Fibroblast of pulmonary artery (primary cell): ENCODE measurements around the gene SENP1.

Source experiments
- DNase-seq: peaks from one replicate; pipeline ENCODE4 v3.0.0-alpha.2; 2010; ENCODE audit warnings: low read depth
- H3K4me3 ChIP-seq: replicated peaks from 2 replicates; pipeline ENCODE4 v1.5.1; 2011; ENCODE audit warnings: low read depth, mild to moderate bottlenecking, control low read depth, low read length, moderate library complexity
- TF ChIP-seq, protein P1 (sequence below): IDR thresholded peaks from 2 replicates; pipeline ENCODE4 v1.5.1; 2011; ENCODE audit warnings: mild to moderate bottlenecking, control low read depth, low read length, inconsistent platforms; ENCODE audit errors: missing control alignments

The SENP1 gene

DNA sequence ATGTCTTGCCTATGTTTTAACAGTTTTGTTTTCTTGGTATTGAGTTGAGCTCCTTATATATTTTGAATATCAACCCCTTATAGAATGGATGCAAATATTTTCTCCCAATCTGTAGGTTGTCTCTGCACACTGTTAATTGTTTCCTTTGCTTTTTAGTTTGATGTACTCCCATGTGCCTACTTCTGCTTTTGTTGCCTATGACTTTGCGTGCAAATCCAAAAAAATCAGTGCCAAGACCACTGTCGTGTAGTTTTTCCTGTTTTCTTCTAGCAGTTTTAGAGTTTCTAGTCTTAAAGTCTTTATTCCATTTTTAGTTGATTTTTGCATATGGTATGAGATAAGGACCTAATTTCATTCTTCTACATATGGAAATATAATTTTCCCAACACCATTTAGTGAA, 28.8 kb downstream of the SENP1 start:
- no peak for DNase-seq
- TF ChIP-seq, protein P1, sequence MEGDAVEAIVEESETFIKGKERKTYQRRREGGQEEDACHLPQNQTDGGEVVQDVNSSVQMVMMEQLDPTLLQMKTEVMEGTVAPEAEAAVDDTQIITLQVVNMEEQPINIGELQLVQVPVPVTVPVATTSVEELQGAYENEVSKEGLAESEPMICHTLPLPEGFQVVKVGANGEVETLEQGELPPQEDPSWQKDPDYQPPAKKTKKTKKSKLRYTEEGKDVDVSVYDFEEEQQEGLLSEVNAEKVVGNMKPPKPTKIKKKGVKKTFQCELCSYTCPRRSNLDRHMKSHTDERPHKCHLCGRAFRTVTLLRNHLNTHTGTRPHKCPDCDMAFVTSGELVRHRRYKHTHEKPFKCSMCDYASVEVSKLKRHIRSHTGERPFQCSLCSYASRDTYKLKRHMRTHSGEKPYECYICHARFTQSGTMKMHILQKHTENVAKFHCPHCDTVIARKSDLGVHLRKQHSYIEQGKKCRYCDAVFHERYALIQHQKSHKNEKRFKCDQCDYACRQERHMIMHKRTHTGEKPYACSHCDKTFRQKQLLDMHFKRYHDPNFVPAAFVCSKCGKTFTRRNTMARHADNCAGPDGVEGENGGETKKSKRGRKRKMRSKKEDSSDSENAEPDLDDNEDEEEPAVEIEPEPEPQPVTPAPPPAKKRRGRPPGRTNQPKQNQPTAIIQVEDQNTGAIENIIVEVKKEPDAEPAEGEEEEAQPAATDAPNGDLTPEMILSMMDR, result no peak
- H3K4me3 ChIP-seq, result no peak overlapping the region

GRCh38 chr12:48075832-48076231, 30.0 kb downstream of the SENP1 start:
- no peak overlapping the region for H3K4me3 ChIP-seq
- TF ChIP-seq, protein P1, result no peak
- no peak for DNase-seq

- DNase-seq, result no peak
- H3K4me3 ChIP-seq, result no peak overlapping the region
- TF ChIP-seq, protein P1, result no peak
Observed at GRCh38 chr12:48074266-48074665, 31.6 kb downstream of the SENP1 start.

DNA sequence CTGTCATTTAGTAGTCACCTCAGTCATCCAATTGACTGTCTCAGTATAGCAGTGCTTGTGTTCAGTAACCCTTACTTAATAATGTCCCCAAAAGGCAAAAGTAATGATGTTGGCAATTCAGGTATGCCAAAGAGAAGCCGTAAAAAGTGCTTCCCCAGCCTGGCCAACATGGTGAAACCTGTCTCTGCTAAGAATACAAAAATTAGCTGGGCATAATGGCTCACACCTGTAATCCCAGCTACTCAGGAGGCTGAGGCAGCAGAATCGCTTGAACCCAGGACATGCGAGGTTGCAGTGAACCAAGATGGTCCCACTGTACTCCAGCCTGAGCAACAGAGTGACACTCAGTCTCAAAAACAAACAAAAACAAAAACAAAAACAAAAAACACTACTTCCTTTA, 33.6 kb downstream of the SENP1 start:
- DNase-seq, result no peak
- TF ChIP-seq, protein P1, result no peak
- H3K4me3 ChIP-seq, result no peak overlapping the region

- no peak for DNase-seq
- TF ChIP-seq, protein P1, result no peak
- H3K4me3 ChIP-seq, result no peak overlapping the region
Observed at GRCh38 chr12:48071808-48072207, 34.1 kb downstream of the SENP1 start.

GRCh38 chr12:48070731-48071130, 35.1 kb downstream of the SENP1 start:
- DNase-seq, result no peak

DNA sequence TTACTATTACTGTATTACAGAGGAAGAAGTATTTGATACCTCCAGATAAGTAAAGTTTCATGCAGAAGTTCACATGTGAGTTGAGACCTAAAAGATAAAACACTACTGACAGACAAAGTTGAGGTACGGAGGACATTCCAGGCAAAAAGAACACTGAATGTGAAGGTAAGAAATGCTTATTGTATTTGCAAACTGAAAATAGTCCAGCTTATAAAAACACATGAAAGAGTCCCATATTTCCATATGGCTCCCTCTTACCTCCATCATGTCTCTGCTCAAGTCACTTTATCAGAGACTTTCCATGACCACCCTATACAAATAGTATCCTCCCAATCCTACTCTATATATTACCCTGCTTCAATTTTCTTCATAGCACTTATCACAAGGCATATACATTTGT, 35.8 kb downstream of the SENP1 start:
- H3K4me3 ChIP-seq, result no peak overlapping the region
- DNase-seq, result no peak
- TF ChIP-seq, protein P1, result no peak

More at GRCh38 chr12:48070731-48071130, 35.1 kb downstream of the SENP1 start:
- TF ChIP-seq, protein P1, result no peak
- H3K4me3 ChIP-seq, result no peak overlapping the region
